Esophagus (tissue), 2 donors: ENCODE results near the gene PMM1. TPM values are rescaled to one million over a fixed set of nuclear protein-coding genes. Genes with fewer than 3 reads are reported as not detected.

Experiments
- H3K27ac ChIP-seq, 2 donors: one replicate each; pipeline ENCODE4 v1.5.1; 2013; ENCODE audit warnings: low read depth in 2 of 2, mild to moderate bottlenecking in 2 of 2, inconsistent platforms in 1 of 2, low read length in 1 of 2, moderate library complexity in 1 of 2
- H3K27me3 ChIP-seq, 2 donors: one replicate each; pipeline ENCODE4 v1.6.1; 2013; ENCODE audit warnings: low read length in 2 of 2, control low read depth in 1 of 2, mild to moderate bottlenecking in 1 of 2; ENCODE audit not compliant: insufficient read depth in 2 of 2, control insufficient read depth in 1 of 2
- H3K36me3 ChIP-seq, 2 donors: one replicate each; pipeline ENCODE4 v1.6.1; 2013; ENCODE audit warnings: low read length in 1 of 2; ENCODE audit not compliant: control insufficient read depth in 2 of 2, insufficient read depth in 2 of 2
- H3K4me1 ChIP-seq, 2 donors: one replicate each; pipeline ENCODE4 v1.6.1; 2013; ENCODE audit warnings: low read length in 1 of 2; ENCODE audit not compliant: control insufficient read depth in 2 of 2, insufficient read depth in 2 of 2
- H3K4me3 ChIP-seq, 2 donors: one replicate each; pipeline ENCODE4 v1.5.1; 2013; ENCODE audit warnings: low read length in 2 of 2, mild to moderate bottlenecking in 2 of 2, low read depth in 1 of 2, moderate library complexity in 1 of 2
- H3K9me3 ChIP-seq, 2 donors: one replicate each; pipeline ENCODE4 v1.6.1; 2013; ENCODE audit warnings: mild to moderate bottlenecking in 2 of 2, low read depth in 1 of 2, low read length in 1 of 2, moderate library complexity in 1 of 2; ENCODE audit not compliant: control insufficient read depth in 2 of 2, insufficient read depth in 1 of 2
- WGBS, 2 donors: extraction: QIAGEN DNeasy Blood & Tissue Kit; methylation state at CpG; one replicate each; pipeline ENCODE4 v1.1.7; 2013; 5-methylcytosine and 5-hydroxymethylcytosine counted together
- polyA plus RNA-seq, 2 donors: library from polyadenylated mRNA; stranded (reverse); fragments of 200-250 nt; gene quantifications; one replicate each; pipeline ENCODE4 v1.2.3, GENCODE V29; 2013
- donor health status: healthy with polysubstance abuse.
- donor health status: Bipolar disorder and iron deficiency.

PMM1 gene
- polyA plus RNA-seq, 2 donors, result 76.2 to 85.4 TPM

DNA sequence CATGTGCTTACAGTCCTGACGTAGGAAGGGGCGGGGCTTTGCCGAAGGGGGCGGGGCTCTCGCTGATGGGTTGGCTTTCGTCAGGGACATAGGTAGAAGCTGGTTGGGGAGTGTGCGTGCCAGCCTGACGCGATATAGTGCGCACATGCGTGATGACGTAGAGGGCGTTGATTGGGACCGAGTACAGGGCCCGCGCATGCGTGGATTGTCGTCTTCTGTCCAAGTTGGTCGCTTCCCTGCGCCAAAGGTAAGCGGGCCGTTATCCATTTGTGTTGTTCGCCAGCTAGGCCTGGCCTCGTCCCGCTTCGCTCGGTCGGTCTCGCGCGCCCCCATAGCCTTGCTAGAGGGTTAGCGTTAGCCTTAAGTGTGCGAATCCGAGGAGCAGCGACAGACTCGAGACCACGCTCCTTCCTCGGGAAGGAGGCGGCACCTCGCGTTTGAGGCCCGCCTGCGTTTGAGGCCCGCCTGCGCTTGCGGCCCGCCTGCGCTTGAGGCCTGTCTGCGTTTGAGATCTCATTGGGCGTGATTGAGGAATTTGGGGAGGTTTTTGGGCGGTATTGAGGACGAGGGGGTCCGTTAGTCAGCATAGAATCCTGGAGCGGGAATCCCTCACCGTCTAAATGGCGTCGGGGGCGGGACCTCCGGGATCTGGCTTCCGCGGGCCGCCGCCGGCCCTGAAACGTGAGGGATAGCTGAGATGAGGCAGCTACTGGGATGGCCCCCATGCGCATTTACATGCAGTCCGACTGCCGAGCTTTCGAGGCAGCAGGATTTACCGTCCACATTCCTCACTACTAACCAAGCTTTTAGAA is 31.7 kb upstream of the PMM1 start, which contains the start of gene XRCC6:
Gene XRCC6, plus strand, starts transcription at position 197 of the 812 bp plus-strand sequence. CDS start 710 bp downstream, outside the sequence.
- Histone ChIP-seq H3K36me3 (peaks cover 0 to 5% of the 10 kb centered on the region in 2 donors), H3K27me3 (no peaks in the 10 kb centered on the region), H3K27ac (peak within 1 kb of the TSS; percentile 95 to 99), H3K9me3 (no peaks in the 10 kb centered on the region), H3K4me1 (no peaks in the 10 kb centered on the region), H3K4me3 (peak within 1 kb of the TSS; percentile 88 to 90)
- 0 to 1% methylated on average over 70 of the region's 70 CpGs for WGBS, 2 donors

DNA sequence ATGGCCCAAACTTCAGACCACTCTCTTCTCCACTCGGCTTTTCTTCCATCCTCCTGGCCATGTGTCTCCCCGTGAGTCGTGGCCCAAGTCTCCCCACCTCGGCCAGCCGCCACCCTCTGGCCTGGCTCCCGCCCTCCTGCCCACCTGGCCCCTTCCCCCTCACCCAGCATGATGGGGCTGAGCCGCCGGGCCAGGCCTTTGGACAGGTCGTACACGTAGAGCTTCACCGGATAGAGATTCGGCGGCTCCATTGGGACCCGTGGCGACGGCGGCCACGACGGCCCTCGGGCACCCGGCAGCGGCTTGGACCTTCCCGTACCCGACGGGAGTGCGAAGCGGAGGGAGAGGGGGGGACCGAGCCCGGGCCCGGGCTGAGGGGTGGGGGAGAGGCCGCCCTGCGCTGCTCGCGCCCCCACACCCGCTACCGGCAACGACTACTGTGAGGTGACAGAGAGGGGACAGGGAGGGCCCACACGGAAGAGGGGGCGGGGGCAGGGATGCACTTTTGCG is 31.0 kb upstream of the PMM1 start, which contains the start of gene DESI1:
Gene DESI1, minus strand, starts transcription at position 455 of the 510 bp plus-strand sequence. Its CDS starts 204 bp downstream, at position 251.
- Histone ChIP-seq H3K27me3 (no peaks in the 10 kb centered on the region), H3K4me1 (no peaks in the 10 kb centered on the region), H3K9me3 (no peaks in the 10 kb centered on the region), H3K27ac (peak within 1 kb of the TSS; percentile 95 to 99), H3K4me3 (peak within 1 kb of the TSS; percentile 88 to 90), H3K36me3 (peaks cover 0 to 5% of the 10 kb centered on the region in 2 donors)
- WGBS, 2 donors, result 0% methylated on average over 32 to 40 of the region's 40 CpGs

DNA sequence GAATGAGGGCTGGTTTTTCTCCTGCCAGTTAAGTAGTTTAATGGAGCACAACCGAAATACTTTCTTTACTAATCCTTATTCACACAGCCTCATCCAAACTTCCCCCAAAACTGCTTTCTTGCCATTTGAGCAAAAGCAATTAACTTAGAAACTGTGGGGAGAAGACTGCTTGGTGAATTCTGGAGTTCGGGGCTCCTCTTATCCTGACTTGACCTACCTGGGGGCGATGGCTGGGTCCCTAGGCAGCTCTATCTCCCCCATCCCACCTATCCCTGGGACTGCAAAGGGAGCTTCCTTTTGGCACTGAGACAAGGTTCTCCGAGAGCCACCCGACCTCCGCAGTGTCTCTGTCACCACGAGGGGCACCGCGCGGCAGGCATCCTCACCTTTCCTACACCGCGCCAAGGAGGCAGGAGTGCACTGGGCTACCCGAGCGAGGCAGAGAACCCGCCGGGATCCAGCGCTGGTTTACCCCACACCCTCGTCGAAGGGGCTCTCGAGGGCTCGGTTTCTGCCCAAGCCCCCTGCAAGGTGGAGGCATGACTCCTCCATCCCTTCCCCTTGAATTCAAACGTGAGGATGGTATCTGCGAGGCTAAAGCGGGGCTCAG is 30.4 kb upstream of the PMM1 start:
- no peaks in the 10 kb centered on the region for H3K9me3 ChIP-seq
- 3% methylated on average over 20 to 24 of the region's 24 CpGs for WGBS, 2 donors
- no peaks in the 10 kb centered on the region for H3K27me3 ChIP-seq
- H3K27ac ChIP-seq, result peak overlapping the region; percentile 69 to 96
- no peaks in the 10 kb centered on the region for H3K4me1 ChIP-seq
- peak overlapping the region; percentile 79 to 88 for H3K4me3 ChIP-seq
- peaks cover 0 to 1% of the 10 kb centered on the region in 2 donors for H3K36me3 ChIP-seq

DNA sequence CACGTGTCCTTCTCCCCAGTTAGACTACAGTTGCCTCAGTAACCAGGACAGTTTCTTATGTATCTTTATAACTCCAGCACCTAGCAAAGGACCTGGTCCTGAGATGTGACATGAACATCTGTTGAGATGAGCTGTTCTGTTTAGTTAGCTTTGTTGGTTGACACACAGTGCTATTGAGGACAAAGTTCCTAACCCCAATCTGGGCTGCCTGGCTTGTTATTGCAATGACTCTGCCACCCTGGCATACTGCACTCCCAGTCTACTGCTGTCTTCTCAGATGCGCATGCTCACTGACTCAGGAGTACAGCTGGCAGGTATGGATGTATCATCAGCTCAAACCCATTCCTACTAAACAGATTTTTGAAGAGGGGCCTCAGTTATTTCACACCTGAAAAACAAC is 23.8 kb upstream of the PMM1 start:
- 90 to 92% methylated on average over 2 of the region's 2 CpGs for WGBS, 2 donors
- peaks cover 0 to under 1% of the 10 kb centered on the region in 2 donors for H3K36me3 ChIP-seq

DNA sequence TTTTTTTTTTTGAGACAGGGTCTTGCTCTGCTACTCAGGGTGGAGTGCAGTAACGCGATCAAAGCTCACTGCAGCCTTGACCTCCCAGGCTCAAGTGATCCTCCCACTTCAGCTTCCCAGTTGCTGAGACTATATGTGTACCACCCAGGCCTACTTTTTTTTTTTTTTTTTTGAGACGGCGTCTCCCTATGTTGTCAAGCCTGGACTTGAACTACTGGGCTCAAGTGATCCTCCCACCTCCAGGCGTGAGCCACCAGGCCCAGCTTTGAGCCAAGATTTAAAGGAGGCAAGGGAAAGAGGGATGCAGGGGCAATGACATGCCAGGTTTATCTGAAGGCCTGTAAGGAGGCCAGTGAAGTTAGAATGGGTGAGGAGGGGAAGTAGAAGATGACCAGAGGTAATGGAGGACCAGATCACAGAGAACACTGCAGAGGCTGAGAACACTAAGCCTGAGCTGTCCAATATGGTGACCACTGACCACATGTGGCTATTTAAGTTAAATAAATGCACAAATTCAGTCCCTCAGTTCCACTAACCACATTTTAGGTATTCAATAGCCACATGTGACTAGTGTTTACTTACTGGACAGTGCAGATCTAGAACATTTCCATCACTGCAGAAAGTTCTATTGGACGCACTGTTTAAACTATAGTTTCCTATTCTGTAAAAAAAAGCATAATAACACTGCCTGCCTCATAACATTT is 23.1 kb upstream of the PMM1 start:
- H3K9me3 ChIP-seq, result no peaks in the 10 kb centered on the region
- no peak overlapping the region for H3K4me3 ChIP-seq
- WGBS, 2 donors, result 66 to 84% methylated on average over 6 of the region's 6 CpGs
- H3K27me3 ChIP-seq, result no peaks in the 10 kb centered on the region
- no peak overlapping the region for H3K27ac ChIP-seq
- H3K4me1 ChIP-seq, result no peaks in the 10 kb centered on the region
- peaks cover 0 to 3% of the 10 kb centered on the region in 2 donors for H3K36me3 ChIP-seq

More for the DNA sequence above, 23.8 kb upstream of the PMM1 start:
- no peak overlapping the region for H3K4me3 ChIP-seq
- H3K27ac ChIP-seq, result peak overlapping the region in 1 of 2 donors; percentile 30
- H3K4me1 ChIP-seq, result no peaks in the 10 kb centered on the region
- no peaks in the 10 kb centered on the region for H3K27me3 ChIP-seq
- no peaks in the 10 kb centered on the region for H3K9me3 ChIP-seq

DNA sequence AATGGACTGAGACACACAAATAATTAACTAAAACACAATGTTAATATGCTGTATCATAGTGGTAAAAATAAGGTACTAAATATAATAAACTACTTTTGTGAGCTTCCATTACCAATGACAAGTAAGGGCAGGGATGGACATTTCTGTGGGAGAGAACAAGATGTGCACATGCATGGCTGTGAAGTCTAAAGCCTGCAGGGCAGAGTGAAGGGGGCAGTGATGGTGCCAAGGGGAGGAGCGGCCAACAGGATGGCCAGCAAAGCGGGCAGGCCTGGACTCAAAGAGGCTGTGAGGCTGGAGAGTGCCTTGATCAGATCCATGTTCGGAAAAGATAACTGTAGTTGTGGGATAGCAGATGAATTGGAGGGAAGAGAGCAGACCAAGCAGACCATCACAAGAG is 18.7 kb upstream of the PMM1 start:
- H3K9me3 ChIP-seq, result no peaks in the 10 kb centered on the region
- H3K27me3 ChIP-seq, result no peaks in the 10 kb centered on the region
- no peak overlapping the region for H3K4me3 ChIP-seq
- 94 to 96% methylated on average over 3 of the region's 3 CpGs for whole genome bisulfite sequencing, 2 donors
- H3K27ac ChIP-seq, result no peak overlapping the region
- H3K36me3 ChIP-seq, result peaks cover 7 to 11% of the 10 kb centered on the region in 2 donors
- no peaks in the 10 kb centered on the region for H3K4me1 ChIP-seq

DNA sequence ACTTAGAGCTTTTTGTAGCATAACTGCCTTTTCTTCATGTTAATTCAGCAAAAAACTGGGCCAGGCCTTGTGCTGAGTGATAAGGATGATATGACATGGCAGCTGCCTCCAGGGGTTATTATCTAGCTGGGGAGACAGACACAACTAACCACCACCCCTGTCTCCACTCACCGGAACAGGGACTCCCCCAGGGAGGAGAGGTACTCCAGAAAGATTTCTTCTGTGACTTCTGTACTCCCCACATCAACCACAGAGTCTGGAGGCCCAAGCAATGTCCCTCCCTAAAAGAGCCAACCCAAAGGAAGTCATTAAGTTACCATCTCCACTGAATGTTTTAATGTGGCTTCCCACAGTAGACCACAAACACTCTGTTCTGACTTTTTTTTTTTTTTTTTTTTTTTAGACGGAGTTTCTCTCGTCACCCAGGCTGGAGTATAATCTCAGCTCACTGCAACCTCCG is 14.3 kb upstream of the PMM1 start:
- WGBS, 2 donors, result 83 to 84% methylated on average over 4 of the region's 4 CpGs
- Histone ChIP-seq H3K4me3 (no peak overlapping the region), H3K27me3 (no peaks in the 10 kb centered on the region), H3K27ac (no peak overlapping the region), H3K9me3 (no peaks in the 10 kb centered on the region), H3K36me3 (peaks cover 14 to 26% of the 10 kb centered on the region in 2 donors), H3K4me1 (peaks cover 2 to 5% of the 10 kb centered on the region in 2 donors)

DNA sequence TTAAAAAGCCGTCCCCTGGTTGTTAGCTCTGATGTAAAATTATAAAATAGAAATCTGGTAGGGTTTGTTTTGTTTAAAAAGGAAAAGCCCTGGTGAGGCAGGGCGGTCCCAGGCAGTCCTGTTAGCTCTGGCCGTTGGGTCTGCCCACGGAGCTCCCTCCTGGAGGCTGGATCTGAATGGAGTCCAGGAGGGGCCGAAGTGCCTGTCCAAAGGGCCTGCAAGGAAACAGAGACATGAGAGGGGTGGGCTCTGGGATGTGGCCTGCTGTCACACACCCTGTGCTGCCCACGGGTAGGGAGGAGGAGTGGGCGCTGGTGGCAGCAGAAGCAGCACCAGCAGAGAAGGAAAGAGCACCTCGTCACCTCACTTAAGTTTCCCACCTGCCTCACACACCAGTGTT is 11.3 kb upstream of the PMM1 start:
- 87 to 94% methylated on average over 8 of the region's 8 CpGs for WGBS, 2 donors
- H3K4me1 ChIP-seq, result peaks cover 2 to 19% of the 10 kb centered on the region in 2 donors
- peak overlapping the region; percentile 32 to 78 for H3K27ac ChIP-seq
- no peaks in the 10 kb centered on the region for H3K9me3 ChIP-seq
- H3K27me3 ChIP-seq, result no peaks in the 10 kb centered on the region
- H3K36me3 ChIP-seq, result peaks cover 9 to 20% of the 10 kb centered on the region in 2 donors
- H3K4me3 ChIP-seq, result no peak overlapping the region
